Fibroblast of villous mesenchyme (primary cell): Measurements from ENCODE around the gene MYH9. TPM values are rescaled to one million over a fixed set of nuclear protein-coding genes. Genes with fewer than 3 reads are reported as not detected.

Experiments
- DNase-seq: peaks from one replicate; pipeline ENCODE4 v3.0.0-alpha.2; 2010; ENCODE audit warnings: low read depth
- H3K4me3 ChIP-seq: 2 replicates; pipeline ENCODE4 v1.5.1; 2011; ENCODE audit warnings: low read depth, mild to moderate bottlenecking, low read length
- total RNA-seq: library from RNA; depleted of rRNA; stranded (reverse); fragments of >200 nt; gene quantifications from 2 replicates; pipeline ENCODE4 v1.2.3, GENCODE V29; 2012
- TF ChIP-seq, protein P1 (sequence below): IDR thresholded peaks from 2 replicates; pipeline ENCODE4 v1.5.1; 2012; ENCODE audit warnings: low read depth, mild to moderate bottlenecking, low read length; ENCODE audit not compliant: insufficient read depth

MYH9 gene
- total RNA-seq, 1 donor: 1,420 TPM

DNA sequence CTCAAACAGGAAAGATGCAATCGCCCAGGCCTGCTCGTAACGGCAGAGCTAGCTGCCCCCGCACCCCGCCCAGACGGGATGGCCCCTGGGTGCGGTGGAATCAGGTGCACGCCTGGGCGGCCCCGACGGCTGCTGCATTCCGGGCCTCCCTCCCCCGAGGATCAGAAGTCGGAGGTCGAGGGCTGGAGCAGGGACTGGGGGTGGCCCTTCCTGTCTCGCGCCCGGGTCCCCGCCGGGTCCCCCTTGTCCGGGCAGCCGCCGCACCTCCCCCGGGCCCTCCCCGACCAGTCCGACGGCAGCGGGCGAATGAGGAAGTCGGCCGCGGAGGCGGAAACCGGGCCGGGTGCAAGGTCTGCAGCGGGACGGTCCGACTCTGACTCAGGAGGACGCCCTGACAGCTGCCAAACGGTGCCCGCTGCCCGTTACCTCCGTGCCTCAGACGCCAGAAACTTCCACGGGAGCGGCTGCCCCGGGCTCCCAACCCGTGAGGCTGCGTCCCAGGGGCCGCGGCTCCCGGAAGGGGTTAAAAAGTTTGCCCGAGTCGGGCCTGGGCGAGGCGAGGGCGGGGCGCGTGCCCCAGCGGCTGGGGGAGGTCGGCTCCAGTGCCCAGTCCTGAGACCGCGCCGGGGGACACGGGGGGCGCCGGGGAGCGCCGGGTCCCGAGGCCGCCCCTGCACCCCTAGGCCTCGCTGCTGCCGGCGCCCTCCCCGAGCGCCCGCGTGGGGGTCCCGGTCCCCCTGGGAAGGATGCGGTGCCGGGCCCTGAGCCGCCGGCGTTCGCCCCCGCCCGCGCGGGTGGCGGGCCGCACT, 663 bp downstream of the MYH9 start:
- TF ChIP-seq, protein P1, sequence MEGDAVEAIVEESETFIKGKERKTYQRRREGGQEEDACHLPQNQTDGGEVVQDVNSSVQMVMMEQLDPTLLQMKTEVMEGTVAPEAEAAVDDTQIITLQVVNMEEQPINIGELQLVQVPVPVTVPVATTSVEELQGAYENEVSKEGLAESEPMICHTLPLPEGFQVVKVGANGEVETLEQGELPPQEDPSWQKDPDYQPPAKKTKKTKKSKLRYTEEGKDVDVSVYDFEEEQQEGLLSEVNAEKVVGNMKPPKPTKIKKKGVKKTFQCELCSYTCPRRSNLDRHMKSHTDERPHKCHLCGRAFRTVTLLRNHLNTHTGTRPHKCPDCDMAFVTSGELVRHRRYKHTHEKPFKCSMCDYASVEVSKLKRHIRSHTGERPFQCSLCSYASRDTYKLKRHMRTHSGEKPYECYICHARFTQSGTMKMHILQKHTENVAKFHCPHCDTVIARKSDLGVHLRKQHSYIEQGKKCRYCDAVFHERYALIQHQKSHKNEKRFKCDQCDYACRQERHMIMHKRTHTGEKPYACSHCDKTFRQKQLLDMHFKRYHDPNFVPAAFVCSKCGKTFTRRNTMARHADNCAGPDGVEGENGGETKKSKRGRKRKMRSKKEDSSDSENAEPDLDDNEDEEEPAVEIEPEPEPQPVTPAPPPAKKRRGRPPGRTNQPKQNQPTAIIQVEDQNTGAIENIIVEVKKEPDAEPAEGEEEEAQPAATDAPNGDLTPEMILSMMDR: no peak
- DNase-seq: no peak

DNA sequence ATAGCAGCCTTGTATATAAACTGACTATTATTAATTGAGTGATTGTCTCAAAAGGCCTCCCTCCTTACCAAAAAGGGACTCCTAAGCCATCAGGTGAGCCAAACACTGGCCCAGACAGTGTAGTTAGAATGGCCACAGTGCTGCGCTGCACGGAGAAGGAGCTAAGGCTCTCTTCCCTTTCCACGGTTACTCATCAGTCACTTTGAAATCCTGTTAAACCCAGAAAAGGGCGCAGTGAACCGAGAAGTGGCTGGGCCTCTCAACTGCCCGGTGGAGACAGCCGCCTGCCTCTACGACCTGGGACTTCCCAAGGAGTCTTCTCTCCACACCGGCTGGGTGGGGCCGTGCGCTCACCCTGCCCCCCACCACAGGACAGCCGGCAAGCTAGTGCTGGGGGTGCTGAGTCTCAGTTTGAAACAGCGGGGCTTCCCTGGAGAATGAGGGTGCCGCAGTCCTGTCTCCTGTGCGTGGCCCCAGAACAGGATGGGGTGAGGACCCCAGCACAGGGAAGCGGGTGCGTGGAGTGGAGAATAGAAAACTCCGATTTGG, 1.3 kb downstream of the MYH9 start:
- no peak for DNase-seq
- TF ChIP-seq, protein P1: no peak

More for the DNA sequence above, 663 bp downstream of the MYH9 start:
- H3K4me3 ChIP-seq: peak overlapping the region; percentile 95

DNA sequence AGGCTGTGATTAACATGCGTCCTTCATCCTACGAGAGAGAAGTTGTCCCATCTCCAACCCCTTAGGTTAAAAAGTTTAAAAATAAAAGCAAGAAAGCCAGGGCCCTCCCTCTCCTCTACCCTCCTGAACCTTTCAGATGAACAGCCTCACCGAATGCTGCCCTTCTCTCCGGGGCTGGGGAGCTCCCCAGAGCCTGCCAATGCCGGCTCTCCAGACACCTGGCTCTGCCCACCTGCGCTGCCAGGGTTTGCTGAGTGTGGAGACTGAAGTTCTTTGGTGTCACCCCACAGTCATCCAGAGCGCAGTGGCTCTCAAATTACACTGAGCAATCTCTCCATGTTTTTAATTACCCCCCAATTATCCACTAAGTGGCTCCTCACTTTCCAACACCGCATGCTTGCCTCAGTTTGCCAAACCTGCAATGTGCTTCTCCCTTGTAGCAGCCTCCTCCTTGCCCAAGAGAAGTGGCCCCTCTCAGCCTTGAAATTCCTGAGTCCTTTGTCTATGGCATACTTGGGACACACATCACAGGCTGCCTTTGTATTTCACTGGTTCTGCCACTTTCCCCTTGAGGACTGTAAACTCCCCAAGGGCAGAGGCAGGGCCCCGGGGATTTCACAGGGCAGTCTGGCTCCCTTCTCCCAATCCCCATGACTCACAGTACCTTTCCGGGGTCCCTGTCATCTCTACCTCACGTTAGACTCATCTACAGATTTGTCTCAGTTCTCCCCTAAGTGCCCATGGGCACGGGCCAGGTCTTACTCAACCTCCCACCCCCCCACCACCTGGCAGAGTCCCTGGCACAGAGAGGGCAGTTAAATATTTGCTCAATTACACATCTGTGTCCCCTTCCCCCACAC, 2.0 kb downstream of the MYH9 start:
- TF ChIP-seq, protein P1: no peak
- no peak for DNase-seq
- H3K4me3 ChIP-seq: peak overlapping the region; percentile 95

More for the DNA sequence above, 1.3 kb downstream of the MYH9 start:
- peak overlapping the region; percentile 95 for H3K4me3 ChIP-seq

DNA sequence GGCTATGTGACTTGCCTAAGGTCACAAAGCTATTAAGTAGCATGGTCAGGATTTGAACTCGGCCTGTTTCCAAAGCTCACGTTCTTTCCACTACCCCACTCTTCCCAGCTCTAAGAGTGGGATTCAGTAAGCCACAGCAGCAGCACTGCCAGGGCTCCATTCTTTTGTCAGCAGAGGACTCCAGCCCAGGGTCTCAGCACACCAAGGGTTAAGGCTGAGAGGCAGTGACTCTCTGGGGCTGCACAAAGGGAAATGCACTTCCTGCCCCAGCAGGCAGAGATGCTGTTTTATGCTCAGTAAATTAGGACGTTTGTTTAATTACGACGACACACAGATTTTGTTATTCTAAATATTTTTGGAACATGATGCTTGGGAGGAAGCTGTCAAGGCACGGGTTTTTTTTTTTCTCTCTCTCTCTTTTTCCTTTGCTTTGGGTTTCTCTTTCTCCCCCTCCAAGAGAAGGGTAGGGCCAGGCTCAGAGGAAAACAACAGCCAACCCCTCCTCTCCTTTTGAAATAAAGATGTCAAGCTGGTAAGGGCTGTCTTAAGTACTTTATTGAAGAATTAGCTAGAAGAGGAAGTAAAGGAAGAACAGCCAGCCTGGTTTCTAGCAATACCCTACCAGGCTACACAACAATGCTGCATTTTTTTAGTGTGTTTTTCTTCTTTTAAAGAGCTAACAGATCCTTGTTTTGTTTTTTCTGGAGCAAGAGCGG, 2.8 kb downstream of the MYH9 start:
- TF ChIP-seq, protein P1: no peak
- H3K4me3 ChIP-seq: peak overlapping the region; percentile 95
- peak; percentile 79 for DNase-seq

DNA sequence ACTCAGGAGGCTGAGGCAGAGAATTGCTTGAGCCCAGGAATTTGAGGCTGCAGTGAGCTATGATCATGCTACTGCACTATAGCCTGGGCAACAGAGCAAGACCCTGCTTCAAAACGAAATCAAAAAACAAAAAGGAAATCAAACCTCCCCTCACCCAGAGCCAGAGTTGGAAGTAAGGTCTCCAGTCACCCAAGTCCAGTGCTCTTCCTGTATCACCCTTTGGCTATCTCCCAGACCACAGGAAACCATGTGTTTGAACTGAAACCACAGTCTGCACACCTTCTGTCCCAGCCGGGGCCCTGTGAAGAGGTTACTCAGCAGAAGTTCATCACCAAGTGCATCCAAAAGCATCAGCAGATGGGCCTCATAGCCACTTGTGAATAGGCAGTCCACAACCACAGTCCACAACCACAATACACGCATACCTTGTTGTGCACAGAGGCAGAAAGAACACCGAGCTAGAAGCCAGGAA, 4.6 kb downstream of the MYH9 start:
- DNase-seq: peak; percentile 94
- TF ChIP-seq, protein P1: no peak
- H3K4me3 ChIP-seq: peak overlapping the region; percentile 41

DNA sequence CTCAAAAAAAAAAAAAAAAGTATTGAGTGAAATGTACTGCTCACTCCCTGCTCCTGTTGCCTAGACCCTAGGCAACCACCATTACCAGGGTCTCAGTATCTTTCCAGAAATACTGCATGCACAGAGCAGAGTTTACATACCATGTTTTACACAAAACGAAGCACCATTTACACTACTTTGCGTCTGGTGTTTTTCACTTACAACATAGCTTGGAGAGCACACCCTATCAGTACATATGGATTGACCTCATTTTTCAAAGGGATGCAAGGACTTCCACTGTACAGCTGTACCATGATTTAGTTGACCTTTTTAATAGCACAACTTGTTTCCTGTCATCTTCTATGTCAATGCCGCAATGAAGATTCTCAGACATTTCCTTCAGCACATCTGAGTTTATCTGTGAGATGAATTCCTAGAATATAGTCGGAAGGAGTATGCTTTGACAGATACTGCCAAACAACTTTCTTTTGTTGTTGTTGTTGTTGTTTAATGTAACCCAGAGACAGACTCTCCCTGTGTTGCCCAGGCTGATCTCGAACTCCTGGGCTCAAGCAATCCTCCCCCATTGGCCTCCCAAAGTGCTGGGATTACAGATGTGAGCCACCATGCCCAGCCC, 6.1 kb downstream of the MYH9 start:
- H3K4me3 ChIP-seq: no peak overlapping the region
- TF ChIP-seq, protein P1: no peak
- DNase-seq: peak; percentile 87
